GM19193 (cell line): ENCODE results near the gene BCL2L2.

Experiments used
- POLR2A ChIP-seq: IDR thresholded peaks from 4 replicates; pipeline ENCODE4 v1.6.1; 2011; ENCODE audit not compliant: insufficient read depth, insufficient read length; ENCODE audit errors: extremely low read depth

The BCL2L2 gene

GRCh38 chr14:23296012-23296777 lies 10.4 kb upstream of the BCL2L2 start:
- no peak for TF ChIP-seq POLR2A

- no peak for TF ChIP-seq POLR2A
Observed at GRCh38 chr14:23297096-23297495, 9.5 kb upstream of the BCL2L2 start.

GRCh38 chr14:23297611-23298277 lies 8.9 kb upstream of the BCL2L2 start:
- no peak for TF ChIP-seq POLR2A

GRCh38 chr14:23299211-23299957 lies 7.2 kb upstream of the BCL2L2 start:
- TF ChIP-seq POLR2A = no peak

- no peak for TF ChIP-seq POLR2A
Observed at GRCh38 chr14:23299986-23300686, 6.5 kb upstream of the BCL2L2 start.

- TF ChIP-seq POLR2A = no peak
Observed at GRCh38 chr14:23300687-23301223, 5.9 kb upstream of the BCL2L2 start.

- TF ChIP-seq POLR2A = peak; percentile 51
Observed at GRCh38 chr14:23301288-23301968, 5.2 kb upstream of the BCL2L2 start.

- peak; percentile 71 for TF ChIP-seq POLR2A
Observed at GRCh38 chr14:23301969-23302289, 4.7 kb upstream of the BCL2L2 start.

GRCh38 chr14:23302290-23303225 lies 4.1 kb upstream of the BCL2L2 start, which contains the start of gene PPP1R3E:
TSS of gene PPP1R3E (minus strand) at chr14:23302859. CDS start at chr14:23302576, 283 bp downstream.
- TF ChIP-seq POLR2A = peak; percentile 73

- TF ChIP-seq POLR2A = no peak
Observed at GRCh38 chr14:23307146-23307530, 505 bp downstream of the BCL2L2 start.

GRCh38 chr14:23307687-23308644 lies 1.3 kb downstream of the BCL2L2 start:
- TF ChIP-seq POLR2A = no peak
